ENCODE measurements around the gene PSAP.
"Not testable (repeated sequence)": the region's sequence is repeated elsewhere in the genome, so short reads cannot be mapped to it uniquely, and the experiment has no call there.

- TF ChIP-seq EZH2 (IDR thresholded peaks at IDR 0.05); POLR2AphosphoS5 (IDR thresholded peaks at IDR 0.05; ENCODE audit: borderline replicate concordance, low read depth, low read length): not testable (repeated sequence)
Measured at GRCh38 chr10:71851465-71852095, 529 bp upstream of the PSAP start.
